Measurements from ENCODE around the gene MIOX. TPM values are rescaled to one million over a fixed set of nuclear protein-coding genes. Genes with fewer than 3 reads are reported as not detected.

Gene MIOX
- total RNA-seq, 1 experiment from 2014 or later, result 1.4 TPM

DNA sequence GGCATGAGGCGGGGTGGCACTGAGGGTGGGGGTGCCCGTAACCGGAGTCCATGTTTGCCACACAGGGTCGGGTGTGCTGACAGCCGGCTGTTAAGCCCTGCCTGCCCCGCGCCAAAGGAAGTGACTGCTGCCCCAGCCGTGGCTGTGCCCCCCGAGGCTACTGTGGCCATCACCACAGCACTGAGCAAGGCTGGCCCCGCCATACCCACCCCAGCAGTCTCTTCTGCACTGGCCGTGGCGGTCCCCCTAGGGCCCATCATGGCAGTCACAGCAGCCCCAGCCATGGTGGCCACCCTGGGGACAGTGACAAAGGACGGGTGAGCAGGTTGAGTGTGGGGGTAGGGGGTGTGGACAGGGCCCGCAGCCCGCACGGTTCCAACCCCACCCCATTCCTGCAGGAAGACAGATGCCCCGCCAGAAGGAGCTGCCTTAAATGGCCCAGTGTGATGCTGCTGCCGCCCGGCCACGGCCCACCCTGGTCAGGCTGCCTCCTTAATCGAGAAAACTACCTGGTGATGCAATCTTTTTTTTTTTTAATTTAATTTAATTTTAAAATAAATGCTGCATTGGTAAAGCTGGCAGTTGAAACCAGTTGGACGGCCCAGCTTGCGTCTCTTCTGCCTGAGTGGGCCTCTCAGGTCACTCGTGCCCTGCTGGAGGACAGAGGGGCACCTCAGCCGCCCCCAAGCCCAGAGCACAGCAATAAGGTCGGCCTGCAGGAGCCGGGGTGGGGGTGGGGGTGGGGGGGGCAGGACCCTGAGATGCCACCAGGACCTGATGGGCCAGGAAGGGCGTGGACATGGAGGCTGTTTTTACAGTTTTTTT lies 42.6 kb upstream of the MIOX start:
- no peak overlapping the region for H4K8ac ChIP-seq (replicated peaks; ENCODE audit: insufficient read length, low read depth, low read length)
- H3K27me3 ChIP-seq (ENCODE audit: insufficient read depth, low read length), result no peaks in the 10 kb centered on the region
- no peak overlapping the region for H3K27ac ChIP-seq (ENCODE audit: insufficient read length, low read depth, low read length)
- H3K4me1 ChIP-seq (ENCODE audit: insufficient read depth, low read length), result no peaks in the 10 kb centered on the region
- Mint-ChIP-seq H3K4me3 (no peak overlapping the region), H3K36me3 (ENCODE audit: insufficient read depth in 1 of 3, low read depth in 3 of 3) (peaks cover 4 to 54% (median 28%) of the 10 kb centered on the region in 3 experiments; a peak in 6 of 7 replicates), H3K27ac (no peak overlapping the region; a peak in 1 of 7 replicates), H3K4me1 (peaks cover 3 to 11% of the 10 kb centered on the region in 2 experiments; a peak in 3 of 4 replicates), H3K9me3 (no peaks in the 10 kb centered on the region), H3K27me3 (ENCODE audit: low read depth) (no peaks in the 10 kb centered on the region)
- no peak overlapping the region for H3K14ac ChIP-seq (ENCODE audit: insufficient read depth, low read length)
- H3K9me3 ChIP-seq (ENCODE audit: control insufficient read depth, low read depth, low read length), result no peaks in the 10 kb centered on the region
- no peaks in the 10 kb centered on the region for H3K23me2 ChIP-seq (ENCODE audit: insufficient read length, low read depth, low read length, poor library complexity, severe bottlenecking)
- H3K9ac ChIP-seq (ENCODE audit: extremely low read depth, insufficient read length, low read length), result no peak overlapping the region
- H2BK12ac ChIP-seq (ENCODE audit: insufficient read length, low read depth, low read length), result no peak overlapping the region
- DNase-seq, result no peak
- no peak overlapping the region for H3K56ac ChIP-seq (ENCODE audit: insufficient read length, low read depth, low read length)
- H2BK20ac ChIP-seq (ENCODE audit: low read depth, low read length, poor library complexity, severe bottlenecking), result no peak overlapping the region
- no peaks in the 10 kb centered on the region for H3K79me1 ChIP-seq (ENCODE audit: insufficient read depth, low read depth, low read length, poor library complexity, severe bottlenecking)
- H2BK120ac ChIP-seq (ENCODE audit: low read depth, low read length, poor library complexity, severe bottlenecking), result no peak overlapping the region
- no peaks in the 10 kb centered on the region for H3K79me2 ChIP-seq (ENCODE audit: insufficient read depth, low read length)
- no CpG with 5 or more reads among the region's 28 CpGs for WGBS (ENCODE audit: extremely low coverage, insufficient read length, low lambda C conversion rate)
- no peak overlapping the region for H4K91ac ChIP-seq (ENCODE audit: insufficient read length, low read depth, low read length)
- no peaks in the 10 kb centered on the region for H4K20me1 ChIP-seq (ENCODE audit: control insufficient read depth, insufficient read depth, insufficient read length)
- H2AFZ ChIP-seq (ENCODE audit: low read length), result no peak overlapping the region
- no peak overlapping the region for H2BK5ac ChIP-seq (ENCODE audit: insufficient read length, low read length)
- H3T11ph ChIP-seq (ENCODE audit: low read length), result no peak overlapping the region
- H3K18ac ChIP-seq (ENCODE audit: insufficient read length, low read depth, low read length), result no peak overlapping the region
- H4K5ac ChIP-seq (ENCODE audit: insufficient read length, low read depth, low read length), result no peak overlapping the region
- TF ChIP-seq, protein P1, sequence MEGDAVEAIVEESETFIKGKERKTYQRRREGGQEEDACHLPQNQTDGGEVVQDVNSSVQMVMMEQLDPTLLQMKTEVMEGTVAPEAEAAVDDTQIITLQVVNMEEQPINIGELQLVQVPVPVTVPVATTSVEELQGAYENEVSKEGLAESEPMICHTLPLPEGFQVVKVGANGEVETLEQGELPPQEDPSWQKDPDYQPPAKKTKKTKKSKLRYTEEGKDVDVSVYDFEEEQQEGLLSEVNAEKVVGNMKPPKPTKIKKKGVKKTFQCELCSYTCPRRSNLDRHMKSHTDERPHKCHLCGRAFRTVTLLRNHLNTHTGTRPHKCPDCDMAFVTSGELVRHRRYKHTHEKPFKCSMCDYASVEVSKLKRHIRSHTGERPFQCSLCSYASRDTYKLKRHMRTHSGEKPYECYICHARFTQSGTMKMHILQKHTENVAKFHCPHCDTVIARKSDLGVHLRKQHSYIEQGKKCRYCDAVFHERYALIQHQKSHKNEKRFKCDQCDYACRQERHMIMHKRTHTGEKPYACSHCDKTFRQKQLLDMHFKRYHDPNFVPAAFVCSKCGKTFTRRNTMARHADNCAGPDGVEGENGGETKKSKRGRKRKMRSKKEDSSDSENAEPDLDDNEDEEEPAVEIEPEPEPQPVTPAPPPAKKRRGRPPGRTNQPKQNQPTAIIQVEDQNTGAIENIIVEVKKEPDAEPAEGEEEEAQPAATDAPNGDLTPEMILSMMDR (conservative IDR thresholded peaks at IDR 0.05), result no peak
- no peak overlapping the region for H2AK5ac ChIP-seq (ENCODE audit: insufficient read length, low read length)
- no peak overlapping the region for H2BK15ac ChIP-seq (ENCODE audit: low read depth, low read length)
- no peak overlapping the region for H3K23ac ChIP-seq (ENCODE audit: insufficient read length, low read depth, low read length)
- no peak overlapping the region for H3K4me2 ChIP-seq (ENCODE audit: insufficient read depth, insufficient read length, low read length)
- H3K4ac ChIP-seq (ENCODE audit: low read depth, low read length), result no peak overlapping the region

All from H9 (cell line).